DND-41 (cell line): ENCODE measurements around the gene PIK3C2B.

Source experiments
- ATAC-seq: fragments of 200-7000 bp; cut with Tn5 transposase; 3 replicates; pipeline ENCODE4 v1.9.1; 2021; ENCODE audit warnings: low read depth; ENCODE audit not compliant: insufficient read depth
- DNase-seq: peaks from one replicate; pipeline ENCODE4 v3.0.0-alpha.2; 2020
- H2AFZ ChIP-seq: 2 replicates; pipeline ENCODE4 v1.6.0; 2012; ENCODE audit warnings: low read depth, low read length
- H3K27ac ChIP-seq: 2 replicates; pipeline ENCODE4 v1.5.1; 2012; ENCODE audit warnings: low read length, inconsistent platforms
- H3K27me3 ChIP-seq: fragments of 200-600 bp; sonication (generic); 2 replicates; pipeline ENCODE4 v1.6.0; 2012; ENCODE audit warnings: low read length, mild to moderate bottlenecking, inconsistent platforms; ENCODE audit not compliant: insufficient read depth, poor library complexity
- H3K36me3 ChIP-seq: 2 replicates; pipeline ENCODE4 v1.5.1; 2012; ENCODE audit warnings: low read length, inconsistent platforms; ENCODE audit not compliant: insufficient read depth
- H3K4me1 ChIP-seq: 2 replicates; pipeline ENCODE4 v1.5.1; 2012; ENCODE audit warnings: mild to moderate bottlenecking, low read length; ENCODE audit not compliant: insufficient read depth
- H3K4me2 ChIP-seq: 2 replicates; pipeline ENCODE4 v1.6.0; 2012; ENCODE audit warnings: mild to moderate bottlenecking, moderate library complexity, low read length, inconsistent platforms; ENCODE audit not compliant: insufficient read depth
- H3K4me3 ChIP-seq, 2 experiments: fragments of 200-600 bp in 1 of 2; shearing (Covaris generic) in 1 of 2; 2 replicates each; pipeline ENCODE4 v1.5.1; 2012 to 2016; ENCODE audit warnings: inconsistent platforms in 2 of 2, low read length in 2 of 2, mild to moderate bottlenecking in 2 of 2, low read depth in 1 of 2, moderate library complexity in 1 of 2
- H3K79me2 ChIP-seq: 2 replicates; pipeline ENCODE4 v1.6.0; 2012; ENCODE audit warnings: low read length, inconsistent platforms; ENCODE audit not compliant: insufficient read depth
- H3K9ac ChIP-seq: 2 replicates; pipeline ENCODE4 v1.6.0; 2012; ENCODE audit warnings: low read depth, mild to moderate bottlenecking, inconsistent platforms, low read length, moderate library complexity
- H3K9me3 ChIP-seq: 2 replicates; pipeline ENCODE4 v1.5.1; 2012; ENCODE audit warnings: low read length, moderate library complexity, mild to moderate bottlenecking, inconsistent platforms; ENCODE audit not compliant: insufficient read depth, severe bottlenecking
- H4K20me1 ChIP-seq: 2 replicates; pipeline ENCODE4 v1.6.0; 2012; ENCODE audit warnings: low read length; ENCODE audit not compliant: insufficient read depth
- CTCF ChIP-seq: IDR thresholded peaks from 2 replicates; pipeline ENCODE4 v1.5.1; 2012; ENCODE audit warnings: borderline replicate concordance, low read length, moderate library complexity, mild to moderate bottlenecking; ENCODE audit not compliant: poor library complexity, severe bottlenecking; ENCODE audit errors: extremely low read depth
- EZH2 ChIP-seq: IDR thresholded peaks from 3 replicates; pipeline ENCODE4 v1.6.1; 2012; ENCODE audit warnings: borderline replicate concordance, low read depth, mild to moderate bottlenecking, moderate library complexity, low read length, inconsistent platforms; ENCODE audit not compliant: severe bottlenecking

Gene PIK3C2B

DNA sequence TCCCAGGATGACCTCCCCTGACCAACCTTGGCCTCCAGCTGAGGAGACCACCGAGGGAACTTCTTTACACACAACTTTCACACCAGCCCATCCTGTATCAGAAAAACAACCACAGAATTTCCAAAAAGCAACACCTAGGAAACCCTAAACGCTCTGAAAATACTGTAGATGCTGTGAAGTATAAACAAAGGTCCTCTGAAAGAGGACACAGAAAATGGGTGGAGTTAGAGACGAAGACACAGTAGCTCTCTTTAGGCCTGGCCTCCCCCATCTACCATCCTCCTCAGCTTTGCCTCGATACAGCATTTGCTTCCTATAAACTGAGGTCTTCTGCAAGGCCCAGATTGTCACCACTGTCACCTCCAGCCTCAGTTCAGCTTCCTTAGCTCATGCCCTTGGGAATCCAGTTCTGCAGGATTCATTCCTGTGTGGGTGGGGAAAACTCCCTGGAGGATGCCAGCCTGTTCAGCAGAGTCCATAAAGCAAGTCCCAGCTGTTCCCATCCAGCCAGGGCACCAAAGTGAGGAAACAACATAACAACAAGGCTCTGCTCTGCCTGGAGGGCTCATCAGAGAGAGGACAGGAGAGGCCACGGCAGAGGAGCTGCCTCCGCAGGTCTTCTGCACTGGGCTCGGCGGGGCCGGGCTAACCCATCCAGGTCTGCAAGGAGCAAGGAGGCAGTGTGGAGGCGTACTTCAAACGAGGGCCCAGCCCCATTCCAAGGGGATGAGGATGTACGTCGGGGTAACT, 15.0 kb downstream of the PIK3C2B start:
- peak overlapping the region; percentile 33 for H3K9ac ChIP-seq
- H3K79me2 ChIP-seq, result peaks cover 58% of the 10 kb centered on the region
- H3K9me3 ChIP-seq, result no peaks in the 10 kb centered on the region
- H3K27ac ChIP-seq, result peak overlapping the region; percentile 81
- DNase-seq, result no peak
- peak overlapping the region in 1 of 2 experiments; percentile 33; a peak in 1 of 4 replicates for H3K4me3 ChIP-seq
- H3K4me2 ChIP-seq, result peak overlapping the region; percentile 58
- no peaks in the 10 kb centered on the region for H3K27me3 ChIP-seq
- ATAC-seq, result no peak
- no peak overlapping the region for H2AFZ ChIP-seq
- peaks cover 35% of the 10 kb centered on the region for H3K4me1 ChIP-seq
- H4K20me1 ChIP-seq, result peaks cover 26% of the 10 kb centered on the region
- TF ChIP-seq CTCF, result no peak
- TF ChIP-seq EZH2, result no peak
- peaks cover 14% of the 10 kb centered on the region; the same call in 1 of the 2 replicates for H3K36me3 ChIP-seq

GRCh38 chr1:204478921-204479320, 15.7 kb downstream of the PIK3C2B start:
- Histone ChIP-seq H3K27ac (peak overlapping the region; percentile 23; the same call in 1 of the 2 replicates), H3K79me2 (peaks cover 58% of the 10 kb centered on the region), H3K4me1 (peaks cover 35% of the 10 kb centered on the region), H4K20me1 (peaks cover 26% of the 10 kb centered on the region), H3K27me3 (no peaks in the 10 kb centered on the region), H3K9ac (no peak overlapping the region), H3K9me3 (no peaks in the 10 kb centered on the region), H3K4me2 (no peak overlapping the region), H3K4me3 (no peak overlapping the region), H3K36me3 (peaks cover 14% of the 10 kb centered on the region; the same call in 1 of the 2 replicates), H2AFZ (no peak overlapping the region)
- TF ChIP-seq EZH2 (no peak), CTCF (no peak)
- ATAC-seq (no peak), DNase-seq (no peak)

- Histone ChIP-seq H3K4me3 (no peak overlapping the region), H3K36me3 (peaks cover 14% of the 10 kb centered on the region; the same call in 1 of the 2 replicates), H3K9ac (no peak overlapping the region), H3K9me3 (no peaks in the 10 kb centered on the region), H2AFZ (no peak overlapping the region), H3K27me3 (no peaks in the 10 kb centered on the region), H3K4me1 (peaks cover 35% of the 10 kb centered on the region), H3K4me2 (no peak overlapping the region), H3K27ac (no peak overlapping the region), H3K79me2 (peaks cover 55% of the 10 kb centered on the region), H4K20me1 (peaks cover 26% of the 10 kb centered on the region)
- ATAC-seq (no peak), DNase-seq (no peak)
- no peak for TF ChIP-seq CTCF
- TF ChIP-seq EZH2, result no peak
These were observed 16.3 kb downstream of the PIK3C2B start for GRCh38 chr1:204478172-204478899.
